K562 (cell line): Measurements from ENCODE around the gene NFATC1. TPM values are rescaled to one million over a fixed set of nuclear protein-coding genes. Genes with fewer than 3 reads are reported as not detected.
A peak's percentile ranks its signal among the peaks of the same experiment; 100 is the strongest.

ENCODE experiments used
- ATAC-seq: fragments of 200-7000 bp; cut with Tn5 transposase; 3 replicates; pipeline ENCODE4 v1.9.1; 2020; ENCODE audit warnings: moderate library complexity
- BruUV-seq: library from RNA; stranded (reverse); fragments of 400-500 nt; replicated peaks from 2 replicates; lab custom pipeline; 2021; lab: Mats Ljungman, UMichigan
- CTCF ChIA-PET: fragments of 300-600 bp; formaldehyde crosslinking; extraction: SDS; loops from one replicate; lab custom pipeline; 2021; ENCODE audit warnings: low intra/inter-chr PET ratio; lab: Yijun Ruan, JAX
- POLR2A ChIA-PET: fragments of 300-600, 350-650 bp; sonication (Branson Sonifier 250); formaldehyde crosslinking; extraction: SDS; loops from one replicate; lab custom pipeline; 2021; ENCODE audit warnings: antibody characterized with exemption, inconsistent platforms; lab: Yijun Ruan, JAX
- DNase-seq, 4 experiments: peaks; one replicate each; pipeline versions ENCODE4 v3.0.0 to v3.0.0-alpha.2; 2011 to 2018; ENCODE audit warnings: low spot score in 3 of 4, mixed read lengths in 3 of 4; ENCODE audit errors: extremely low read depth in 1 of 4
- FAIRE-seq: peaks from 2 replicates; lab custom pipeline; 2011; peaks lifted over from hg19 to GRCh38; lab: Jason Lieb, UNC
- H2AFZ ChIP-seq: 2 replicates; pipeline ENCODE4 v1.6.0; 2011; ENCODE audit warnings: low read depth, low read length, control low read depth, inconsistent platforms
- H3K27ac ChIP-seq: fragments of 200-600 bp; 3 replicates; pipeline ENCODE4 v1.8.0; 2011; ENCODE audit warnings: low read depth, mild to moderate bottlenecking, control low read depth, inconsistent platforms, low read length, moderate library complexity, mixed read lengths; ENCODE audit errors: extremely low read depth
- H3K27me3 ChIP-seq, 2 experiments: fragments of 300-600 bp in 1 of 2; 2 replicates in 1 of 2; 3 replicates in 1 of 2; pipeline versions ENCODE4 v1.6.0 to v1.8.0; 2011; ENCODE audit warnings: inconsistent platforms in 2 of 2, low read length in 2 of 2, mild to moderate bottlenecking in 1 of 2, mixed read lengths in 1 of 2, moderate library complexity in 1 of 2; ENCODE audit not compliant: control insufficient read depth in 2 of 2, insufficient read depth in 2 of 2
- H3K36me3 ChIP-seq: fragments of 300-600 bp; 3 replicates; pipeline ENCODE4 v1.8.0; 2011; ENCODE audit warnings: mild to moderate bottlenecking, low read length, inconsistent platforms; ENCODE audit not compliant: control insufficient read depth, insufficient read depth
- H3K4me1 ChIP-seq, 2 experiments: fragments of 200-600 bp in 1 of 2; replicated peaks in 1 of 2; 2 replicates in 1 of 2; 3 replicates in 1 of 2; pipeline versions ENCODE4 v1.5.1 to v1.8.0; 2011; ENCODE audit warnings: inconsistent platforms in 2 of 2, low read length in 2 of 2, mild to moderate bottlenecking in 1 of 2, mixed read lengths in 1 of 2, moderate library complexity in 1 of 2; ENCODE audit not compliant: control insufficient read depth in 2 of 2, insufficient read depth in 2 of 2
- H3K4me2 ChIP-seq: 2 replicates; pipeline ENCODE4 v1.6.1; 2011; ENCODE audit warnings: low read length, control low read depth, inconsistent platforms, mixed read lengths; ENCODE audit not compliant: insufficient read depth
- H3K4me3 ChIP-seq: fragments of 200-600 bp; sonication (generic), shearing (Covaris generic); 2 replicates; pipeline ENCODE4 v1.5.1; 2016; ENCODE audit warnings: control low read depth, inconsistent platforms
- H3K79me2 ChIP-seq: fragments of 200-600 bp; 3 replicates; pipeline ENCODE4 v1.8.0; 2011; ENCODE audit warnings: low read length, inconsistent platforms; ENCODE audit not compliant: control insufficient read depth, insufficient read depth
- H3K9ac ChIP-seq, 2 experiments: 2 replicates each; pipeline versions ENCODE4 v1.6.0 to v1.6.1; 2011; ENCODE audit warnings: low read depth in 2 of 2, low read length in 2 of 2, control low read depth in 1 of 2, inconsistent platforms in 1 of 2, mild to moderate bottlenecking in 1 of 2, mixed read lengths in 1 of 2; ENCODE audit not compliant: insufficient read depth in 1 of 2
- H3K9me1 ChIP-seq: one replicate; pipeline ENCODE4 v1.6.0; 2011; ENCODE audit warnings: inconsistent platforms, mild to moderate bottlenecking, low read length, moderate library complexity; ENCODE audit not compliant: control insufficient read depth, insufficient read depth
- H3K9me3 ChIP-seq: replicated peaks from 2 replicates; pipeline ENCODE4 v1.5.1; 2011; ENCODE audit warnings: low read depth, low read length, inconsistent platforms; ENCODE audit not compliant: control insufficient read depth, insufficient read depth
- H4K20me1 ChIP-seq: replicated peaks from 2 replicates; pipeline ENCODE4 v1.6.1; 2011; ENCODE audit warnings: low read length, inconsistent platforms, mixed read lengths; ENCODE audit not compliant: control insufficient read depth, insufficient read depth
- HIVEP1 ChIP-seq: fragments of 250-450 bp; sonication (Bioruptor Pico); IDR thresholded peaks from 2 replicates; pipeline ENCODE4 v1.4.0; 2020; ENCODE audit warnings: mild to moderate bottlenecking
- RAD21 ChIP-seq, 2 experiments: fragments of 250-450 bp in 1 of 2; fragments of 450-650 bp in 1 of 2; sonication (Bioruptor Pico) in 1 of 2; formaldehyde crosslinking in 1 of 2; IDR thresholded peaks in 1 of 2; conservative IDR thresholded peaks in 1 of 2; 2 replicates each; pipeline versions ENCODE4 v1.4.0 to v1.8.0; 2020 to 2022; ENCODE audit warnings: mild to moderate bottlenecking in 2 of 2, moderate library complexity in 1 of 2
- ZC3H11A ChIP-seq: IDR thresholded peaks from 2 replicates; pipeline ENCODE4 v1.6.1; 2012; ENCODE audit warnings: low read depth, low read length, improper control_type of control experiment
- ZNF165 ChIP-seq: fragments of 250-450 bp; sonication (Bioruptor Pico); IDR thresholded peaks from 2 replicates; pipeline ENCODE4 v1.4.0; 2020; ENCODE audit warnings: borderline replicate concordance
- ZNF780A ChIP-seq: fragments of 250-450 bp; sonication (Bioruptor Pico); IDR thresholded peaks from 2 replicates; pipeline ENCODE4 v1.5.0; 2021; ENCODE audit warnings: mild to moderate bottlenecking
- WGBS: fragments of 100-300 bp; shearing (Covaris generic); methylation state at CpG from one replicate; pipeline ENCODE4 v1.1.6; 2016; ENCODE audit warnings: low coverage, mixed read lengths; ENCODE audit not compliant: insufficient coverage; ENCODE audit errors: missing lambda C conversion rate; 5-methylcytosine and 5-hydroxymethylcytosine counted together
- in situ Hi-C: fragments of 300-500 bp; cut with MboI; formaldehyde crosslinking; loops from 4 replicates; pipeline ENCODE4 v1.15.0; 2018; ENCODE audit warnings: inconsistent platforms, mixed read lengths
- intact Hi-C: fragments of 100-400 bp; cut with micrococcal nuclease; formaldehyde crosslinking; loops from 2 replicates; pipeline ENCODE4 v1.14.2; 2022
- polyA plus RNA-seq, 8 experiments: library from polyadenylated mRNA; depleted of rRNA in 4 of 8; stranded (reverse) in 5 of 8; unstranded in 3 of 8; fragments of >200 nt; fragmentation: Nextera tagmentation in 2 of 8; fragmentation: Illumina TruSeq in 1 of 8; extraction: Ambion mirVana in 2 of 8; extraction: Trizol in 1 of 8; gene quantifications; 2 replicates each; pipeline versions ENCODE4 v1.2.1 to v1.2.3, GENCODE V29; 2011 to 2014; ENCODE audit warnings: inconsistent platforms in 1 of 8, missing spikeins in 1 of 8
- total RNA-seq, 7 experiments: library from RNA; depleted of rRNA in 6 of 7; stranded (reverse); fragments of >200 nt in 6 of 7; fragmentation: Illumina TruSeq in 2 of 7; extraction: Trizol in 2 of 7; gene quantifications; 2 replicates each; pipeline versions ENCODE4 v1.2.1 to v1.2.3, GENCODE V29; 2011 to 2021; ENCODE audit warnings: low replicate concordance in 1 of 7

NFATC1 gene
- total and polyA plus RNA-seq, 9 of the 15 experiments (the other 6 are each of a cell fraction or from before 2014, with no cell fraction given) = 1.1 to 16.4 (median 2.5) TPM

GRCh38 chr18:79384151-79384807 lies 11.5 kb upstream of the NFATC1 start:
- H3K27me3 ChIP-seq = no peaks in the 10 kb centered on the region; a peak in 1 of 5 replicates
- no peak overlapping the region for H3K4me2 ChIP-seq
- ChIA-PET POLR2A (no interaction called here), CTCF (interaction anchor here (1.4 kb wide), 1 partner anchor 260 kb away, joined by 4 read pairs; no protein-coding TSS in a partner anchor)
- no peak overlapping the region for H3K4me3 ChIP-seq
- H3K79me2 ChIP-seq = no peaks in the 10 kb centered on the region
- WGBS = 15% methylated on average over 14 of the region's 17 CpGs
- no peaks in the 10 kb centered on the region for H3K9me1 ChIP-seq
- BruUV-seq = no TSS peak
- DNase-seq (no peak), ATAC-seq (peak; percentile 33; the same call in 1 of the 3 replicates), FAIRE-seq (no peak)
- no peak overlapping the region for H3K9ac ChIP-seq
- TF ChIP-seq RAD21 (CRISPR knock-in tag; conservative IDR thresholded peaks at IDR 0.05 in 1 of 2, IDR thresholded peaks at IDR 0.05 in 1 of 2) = peak in 1 of 2 experiments; percentile 36; a peak in 1 of 4 replicates
- TF ChIP-seq ZC3H11A = no peak
- no peak for TF ChIP-seq HIVEP1 (CRISPR knock-in tag)
- in situ Hi-C loops = loop anchor here (5.0 kb wide), 2 partner anchors 143 to 258 kb away; no protein-coding TSS in a partner anchor
- no peak overlapping the region for H2AFZ ChIP-seq
- no peaks in the 10 kb centered on the region for H3K9me3 ChIP-seq
- H3K27ac ChIP-seq = no peak overlapping the region
- H3K36me3 ChIP-seq = no peaks in the 10 kb centered on the region
- no peaks in the 10 kb centered on the region; the same call in 1 of the 2 replicates for H4K20me1 ChIP-seq
- intact Hi-C loops = no loop called here
- H3K4me1 ChIP-seq = peaks cover 0 to 13% of the 10 kb centered on the region in 2 experiments; a peak in 2 of 5 replicates

DNA sequence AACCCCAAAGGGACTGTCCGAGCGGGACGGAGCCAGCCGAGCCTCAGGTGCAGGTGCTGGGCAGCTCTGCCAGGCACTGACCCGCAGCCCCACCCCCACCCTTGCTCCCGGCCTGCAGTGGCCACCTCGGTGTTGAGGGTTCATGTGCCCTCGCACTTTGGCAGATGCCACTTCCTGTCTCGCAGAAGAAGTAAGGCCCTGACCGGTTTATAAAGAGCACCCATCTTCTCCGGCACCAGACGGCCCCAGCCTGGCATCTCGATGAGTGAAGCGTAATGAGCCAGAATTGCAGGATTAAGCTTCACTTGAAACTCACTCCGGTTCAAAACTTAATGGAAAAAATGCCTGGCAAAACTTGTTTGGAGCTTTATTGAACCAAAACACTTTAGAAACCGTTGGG lies 10.9 kb upstream of the NFATC1 start:
- no peak overlapping the region for H3K4me3 ChIP-seq
- no peaks in the 10 kb centered on the region for H3K9me3 ChIP-seq
- WGBS = 77% methylated on average over 6 of the region's 16 CpGs
- no peak overlapping the region for H3K27ac ChIP-seq
- no peaks in the 10 kb centered on the region; the same call in 1 of the 2 replicates for H4K20me1 ChIP-seq
- no peak overlapping the region for H3K4me2 ChIP-seq
- no peak overlapping the region for H2AFZ ChIP-seq
- FAIRE-seq (no peak), DNase-seq (no peak), ATAC-seq (no peak)
- in situ Hi-C loops = loop anchor here (5.0 kb wide), 2 partner anchors 142 to 257 kb away; no protein-coding TSS in a partner anchor
- no TSS peak for BruUV-seq
- no peak for TF ChIP-seq ZNF165 (CRISPR knock-in tag)
- TF ChIP-seq ZNF780A (CRISPR knock-in tag) = no peak
- H3K9ac ChIP-seq = no peak overlapping the region
- no peaks in the 10 kb centered on the region; a peak in 1 of 5 replicates for H3K27me3 ChIP-seq
- H3K4me1 ChIP-seq = peaks cover 0 to 12% of the 10 kb centered on the region in 2 experiments; a peak in 2 of 5 replicates
- no peaks in the 10 kb centered on the region for H3K36me3 ChIP-seq
- ChIA-PET CTCF (interaction anchor here (1.4 kb wide), 1 partner anchor 259 kb away, joined by 4 read pairs; no protein-coding TSS in a partner anchor), POLR2A (no interaction called here)
- no peaks in the 10 kb centered on the region for H3K9me1 ChIP-seq
- intact Hi-C loops = no loop called here
- no peaks in the 10 kb centered on the region for H3K79me2 ChIP-seq
